HG03097 (cell line): Measurements from ENCODE around the gene LHFPL4.

ENCODE experiments used
- ATAC-seq: cut with Tn5 transposase; IDR thresholded peaks from one replicate; pipeline ENCODE4 v1.9.1; 2021; ENCODE audit not compliant: unreplicated experiment, low FRiP score

Gene LHFPL4

GRCh38 chr3:9476935-9477334 is 76.7 kb downstream of the LHFPL4 start:
- ATAC-seq, result no peak

GRCh38 chr3:9474482-9474881 is 79.1 kb downstream of the LHFPL4 start:
- no peak for ATAC-seq

DNA sequence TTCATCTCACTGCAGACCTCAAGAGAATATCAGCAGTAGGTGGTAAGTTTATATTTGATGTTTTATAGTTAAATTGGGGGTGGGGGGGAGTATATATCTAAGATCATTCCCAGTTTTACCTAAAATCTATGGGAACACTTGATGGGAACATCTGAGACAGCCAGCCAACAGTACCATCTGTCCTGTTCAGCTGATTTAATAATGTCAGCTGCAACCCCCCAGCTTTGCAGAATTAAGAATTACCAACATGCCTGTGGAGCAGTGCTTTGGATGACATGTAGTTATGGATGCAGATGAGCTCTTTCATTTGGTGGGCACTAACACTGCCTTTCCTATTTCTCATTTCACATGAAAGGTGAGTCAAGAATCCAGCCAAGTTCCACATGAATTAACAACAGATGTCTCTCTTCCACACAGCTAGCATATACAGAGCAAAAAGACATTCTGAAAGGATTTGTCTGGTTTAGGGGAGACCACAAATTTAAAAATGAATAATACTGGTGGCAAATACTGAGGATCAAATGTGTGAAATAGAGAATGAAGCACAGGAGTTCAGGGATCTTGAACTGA is 80.0 kb downstream of the LHFPL4 start:
- ATAC-seq, result no peak

DNA sequence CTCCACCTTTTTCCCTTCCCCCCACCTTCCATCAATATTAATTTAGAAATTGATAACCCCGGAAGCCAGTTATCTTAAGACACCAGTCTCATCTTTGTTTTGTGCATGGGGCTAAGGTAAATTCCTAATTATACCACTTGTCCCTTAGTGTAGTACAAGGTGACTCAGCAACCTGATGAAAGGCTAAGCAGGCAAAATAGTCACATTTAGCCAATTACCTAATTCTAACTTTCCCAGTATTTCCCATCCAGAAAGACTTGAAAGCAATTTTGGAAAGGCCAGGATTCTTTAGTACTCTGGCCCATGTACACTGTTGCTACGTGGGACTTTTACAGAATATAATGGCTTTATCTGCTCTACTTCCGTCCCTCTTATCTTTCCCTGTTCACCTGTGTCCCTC is 83.6 kb downstream of the LHFPL4 start:
- no peak for ATAC-seq

DNA sequence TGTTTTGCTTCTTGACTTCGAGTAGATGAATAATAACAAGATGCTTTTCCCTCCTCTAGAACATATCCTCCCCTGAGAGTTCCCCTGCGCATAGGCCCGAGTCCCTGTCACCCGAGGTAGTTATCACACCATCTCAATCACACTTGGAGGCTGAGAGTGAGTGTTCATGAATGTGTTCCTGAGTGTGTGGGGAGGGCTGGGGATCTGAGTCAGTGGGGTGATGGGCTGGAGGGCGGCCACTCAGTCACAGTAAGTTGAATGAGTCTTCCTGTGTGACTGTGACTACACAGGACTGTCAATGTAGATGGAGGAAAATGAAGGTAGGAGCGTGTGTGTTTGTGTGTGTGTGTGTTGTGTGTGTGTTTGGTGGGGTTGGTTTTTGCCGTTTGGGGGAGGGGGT is 85.2 kb downstream of the LHFPL4 start:
- ATAC-seq, result no peak

GRCh38 chr3:9467451-9467850 is 86.2 kb downstream of the LHFPL4 start:
- ATAC-seq, result no peak

DNA sequence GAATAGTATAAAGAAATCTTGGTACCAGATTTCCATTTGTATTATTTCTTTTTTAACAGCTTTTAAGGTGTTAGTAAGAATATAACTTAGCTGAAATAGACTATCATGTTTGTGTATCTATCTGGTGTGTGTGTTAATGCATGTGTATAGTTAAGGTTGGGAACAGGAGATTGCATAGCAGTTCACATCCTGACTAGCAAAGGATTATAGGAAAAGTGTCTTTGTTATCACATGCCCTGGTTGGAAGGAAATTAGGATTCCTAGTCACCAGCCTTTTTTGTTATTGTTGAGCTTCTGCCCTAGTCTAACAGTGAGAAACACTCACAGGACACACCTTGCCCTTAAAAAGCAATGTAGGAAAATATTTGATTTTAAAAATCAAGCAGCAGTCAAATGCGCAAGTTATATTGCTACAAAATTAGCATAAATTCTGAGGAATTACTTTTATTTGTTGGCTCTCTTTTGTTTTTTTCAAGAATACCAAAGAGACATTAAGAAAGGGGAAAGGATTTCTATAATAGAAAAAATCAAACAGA is 98.0 kb downstream of the LHFPL4 start:
- ATAC-seq, result no peak

GRCh38 chr3:9452417-9452816 is 101.2 kb downstream of the LHFPL4 start:
- ATAC-seq, result no peak

DNA sequence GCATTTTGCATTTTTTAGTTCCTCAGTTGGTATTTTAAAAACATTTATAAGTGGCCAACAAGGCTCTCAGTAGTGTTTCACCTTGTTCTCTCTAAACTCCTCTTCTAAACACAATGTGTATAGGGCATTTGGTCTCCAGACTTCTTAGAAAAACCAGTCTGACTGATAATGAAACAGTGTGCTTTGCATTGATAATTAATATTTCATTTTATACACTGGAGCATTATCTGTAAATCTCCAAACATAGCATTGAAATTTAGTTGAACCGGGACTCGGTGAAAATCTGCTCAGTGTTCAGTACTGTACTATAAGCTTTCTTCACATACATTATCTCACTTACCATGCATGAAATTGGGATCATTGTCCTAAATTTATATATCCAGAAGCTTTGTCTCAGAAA is 102.6 kb downstream of the LHFPL4 start:
- no peak for ATAC-seq

- no peak for ATAC-seq
Observed at GRCh38 chr3:9450126-9450525, 103.5 kb downstream of the LHFPL4 start.

GRCh38 chr3:9448643-9449042 is 105.0 kb downstream of the LHFPL4 start:
- no peak for ATAC-seq
